GM12878 (cell line): ENCODE results near the gene METTL1.

Experiments used
- CEBPB ChIP-seq, 2 experiments: fragments of 150-350 bp in 1 of 2; IDR thresholded peaks; 2 replicates each; pipeline ENCODE4 v1.6.1; 2012 to 2014; ENCODE audit warnings: low read depth in 2 of 2, low read length in 2 of 2, borderline replicate concordance in 1 of 2, inconsistent platforms in 1 of 2
- CHD2 ChIP-seq: IDR thresholded peaks from 2 replicates; pipeline ENCODE4 v1.6.1; 2011; ENCODE audit warnings: low read depth, low read length, improper control_type of control experiment, borderline replicate concordance
- NFYA ChIP-seq: IDR thresholded peaks from 2 replicates; pipeline ENCODE4 v1.6.1; 2011; ENCODE audit warnings: low read depth, mild to moderate bottlenecking, low read length, improper control_type of control experiment, borderline replicate concordance
- NFYB ChIP-seq: IDR thresholded peaks from 2 replicates; pipeline ENCODE4 v1.6.1; 2011; ENCODE audit warnings: low read depth, mild to moderate bottlenecking, low read length, improper control_type of control experiment, moderate library complexity; ENCODE audit not compliant: insufficient read depth
- RAD21 ChIP-seq: IDR thresholded peaks from 2 replicates; pipeline ENCODE4 v1.6.1; 2011; ENCODE audit warnings: mild to moderate bottlenecking, low read depth, low read length, moderate library complexity; ENCODE audit not compliant: insufficient read depth
- SRF ChIP-seq, 2 experiments: IDR thresholded peaks; 2 replicates each; pipeline ENCODE4 v1.6.1; 2011; ENCODE audit warnings: low read depth in 2 of 2, low read length in 2 of 2, mild to moderate bottlenecking in 1 of 2, moderate library complexity in 1 of 2
- YBX1 ChIP-seq: fragments of 450-650 bp; IDR thresholded peaks from 2 replicates; pipeline ENCODE4 v1.6.1; 2016; ENCODE audit warnings: antibody characterized with exemption
- YY1 ChIP-seq: IDR thresholded peaks from 2 replicates; pipeline ENCODE4 v1.6.1; 2011; ENCODE audit warnings: low read depth, mild to moderate bottlenecking, low read length
- ZNF207 ChIP-seq: fragments of 450-650 bp; IDR thresholded peaks from 2 replicates; pipeline ENCODE4 v1.6.1; 2014; ENCODE audit warnings: antibody characterized with exemption, mild to moderate bottlenecking, borderline replicate concordance
- ZNF384 ChIP-seq: IDR thresholded peaks from 2 replicates; pipeline ENCODE4 v1.6.1; 2012; ENCODE audit warnings: low read depth, mild to moderate bottlenecking, low read length, improper control_type of control experiment, borderline replicate concordance
- ZNF687 ChIP-seq: fragments of 450-650 bp; IDR thresholded peaks from 2 replicates; pipeline ENCODE4 v1.6.1; 2017; ENCODE audit warnings: mild to moderate bottlenecking, moderate library complexity
- ZSCAN29 ChIP-seq: fragments of 450-650 bp; IDR thresholded peaks from 2 replicates; pipeline ENCODE4 v1.6.1; 2017; ENCODE audit warnings: mild to moderate bottlenecking, moderate library complexity
- TF ChIP-seq, protein P1 (sequence below): IDR thresholded peaks from 2 replicates; pipeline ENCODE4 v1.6.1; 2012; ENCODE audit warnings: mild to moderate bottlenecking, low read depth, low read length
- TF ChIP-seq, protein P2 (sequence below), 3 experiments: IDR thresholded peaks in 2 of 3; conservative IDR thresholded peaks in 1 of 3; 2 replicates each; pipeline ENCODE4 v1.5.1; 2011; ENCODE audit warnings: low read depth in 3 of 3, low read length in 3 of 3, mild to moderate bottlenecking in 3 of 3, control low read depth in 2 of 3, moderate library complexity in 2 of 3, inconsistent platforms in 1 of 3, mixed read lengths in 1 of 3; ENCODE audit not compliant: control insufficient read depth in 2 of 3, insufficient read depth in 1 of 3; ENCODE audit errors: extremely low read depth in 1 of 3

DNA sequence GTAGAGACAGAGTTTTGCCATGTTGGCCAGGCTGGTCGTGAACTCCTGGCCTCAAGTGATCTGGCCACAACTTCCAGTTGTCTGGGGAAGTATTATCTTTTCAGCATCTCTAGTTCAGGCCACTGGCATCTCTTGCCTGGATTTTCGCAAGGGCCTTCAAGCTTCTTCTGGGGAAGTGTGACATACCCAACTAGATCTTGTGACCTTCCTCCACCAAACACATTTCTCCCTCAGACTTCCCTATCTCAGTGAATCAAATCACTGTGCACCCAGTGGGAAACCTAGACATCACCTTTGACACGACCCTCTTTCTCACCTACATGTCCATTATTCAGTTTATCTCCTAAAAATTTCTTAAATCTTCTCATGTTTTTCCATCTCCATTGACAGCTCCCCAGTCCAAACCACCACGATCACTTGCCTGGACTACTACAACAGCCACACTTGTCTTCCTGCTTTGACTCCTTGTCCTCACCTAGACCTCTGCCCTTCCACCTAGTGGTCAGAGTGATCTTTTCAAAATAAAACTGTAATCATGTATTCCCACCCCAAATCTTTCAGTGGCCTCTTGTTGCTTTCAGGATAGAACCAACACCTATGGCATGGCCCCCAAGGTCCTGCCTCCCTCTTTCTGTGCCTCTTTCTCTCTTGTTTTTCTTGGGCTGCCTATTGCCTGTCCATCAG is 3.8 kb upstream of the METTL1 start:
- TF ChIP-seq ZNF207, result no peak
- TF ChIP-seq RAD21, result no peak
- TF ChIP-seq, protein P1, sequence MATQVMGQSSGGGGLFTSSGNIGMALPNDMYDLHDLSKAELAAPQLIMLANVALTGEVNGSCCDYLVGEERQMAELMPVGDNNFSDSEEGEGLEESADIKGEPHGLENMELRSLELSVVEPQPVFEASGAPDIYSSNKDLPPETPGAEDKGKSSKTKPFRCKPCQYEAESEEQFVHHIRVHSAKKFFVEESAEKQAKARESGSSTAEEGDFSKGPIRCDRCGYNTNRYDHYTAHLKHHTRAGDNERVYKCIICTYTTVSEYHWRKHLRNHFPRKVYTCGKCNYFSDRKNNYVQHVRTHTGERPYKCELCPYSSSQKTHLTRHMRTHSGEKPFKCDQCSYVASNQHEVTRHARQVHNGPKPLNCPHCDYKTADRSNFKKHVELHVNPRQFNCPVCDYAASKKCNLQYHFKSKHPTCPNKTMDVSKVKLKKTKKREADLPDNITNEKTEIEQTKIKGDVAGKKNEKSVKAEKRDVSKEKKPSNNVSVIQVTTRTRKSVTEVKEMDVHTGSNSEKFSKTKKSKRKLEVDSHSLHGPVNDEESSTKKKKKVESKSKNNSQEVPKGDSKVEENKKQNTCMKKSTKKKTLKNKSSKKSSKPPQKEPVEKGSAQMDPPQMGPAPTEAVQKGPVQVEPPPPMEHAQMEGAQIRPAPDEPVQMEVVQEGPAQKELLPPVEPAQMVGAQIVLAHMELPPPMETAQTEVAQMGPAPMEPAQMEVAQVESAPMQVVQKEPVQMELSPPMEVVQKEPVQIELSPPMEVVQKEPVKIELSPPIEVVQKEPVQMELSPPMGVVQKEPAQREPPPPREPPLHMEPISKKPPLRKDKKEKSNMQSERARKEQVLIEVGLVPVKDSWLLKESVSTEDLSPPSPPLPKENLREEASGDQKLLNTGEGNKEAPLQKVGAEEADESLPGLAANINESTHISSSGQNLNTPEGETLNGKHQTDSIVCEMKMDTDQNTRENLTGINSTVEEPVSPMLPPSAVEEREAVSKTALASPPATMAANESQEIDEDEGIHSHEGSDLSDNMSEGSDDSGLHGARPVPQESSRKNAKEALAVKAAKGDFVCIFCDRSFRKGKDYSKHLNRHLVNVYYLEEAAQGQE, result no peak
- TF ChIP-seq YBX1, result no peak
- TF ChIP-seq SRF (IDR thresholded peaks at IDR 0.05; ENCODE audit: low read depth in 2 of 2, low read length in 2 of 2), result no peak
- no peak for TF ChIP-seq ZSCAN29
- TF ChIP-seq, protein P2, sequence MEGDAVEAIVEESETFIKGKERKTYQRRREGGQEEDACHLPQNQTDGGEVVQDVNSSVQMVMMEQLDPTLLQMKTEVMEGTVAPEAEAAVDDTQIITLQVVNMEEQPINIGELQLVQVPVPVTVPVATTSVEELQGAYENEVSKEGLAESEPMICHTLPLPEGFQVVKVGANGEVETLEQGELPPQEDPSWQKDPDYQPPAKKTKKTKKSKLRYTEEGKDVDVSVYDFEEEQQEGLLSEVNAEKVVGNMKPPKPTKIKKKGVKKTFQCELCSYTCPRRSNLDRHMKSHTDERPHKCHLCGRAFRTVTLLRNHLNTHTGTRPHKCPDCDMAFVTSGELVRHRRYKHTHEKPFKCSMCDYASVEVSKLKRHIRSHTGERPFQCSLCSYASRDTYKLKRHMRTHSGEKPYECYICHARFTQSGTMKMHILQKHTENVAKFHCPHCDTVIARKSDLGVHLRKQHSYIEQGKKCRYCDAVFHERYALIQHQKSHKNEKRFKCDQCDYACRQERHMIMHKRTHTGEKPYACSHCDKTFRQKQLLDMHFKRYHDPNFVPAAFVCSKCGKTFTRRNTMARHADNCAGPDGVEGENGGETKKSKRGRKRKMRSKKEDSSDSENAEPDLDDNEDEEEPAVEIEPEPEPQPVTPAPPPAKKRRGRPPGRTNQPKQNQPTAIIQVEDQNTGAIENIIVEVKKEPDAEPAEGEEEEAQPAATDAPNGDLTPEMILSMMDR (IDR thresholded peaks at IDR 0.05 in 2 of 3, conservative IDR thresholded peaks at IDR 0.05 in 1 of 3; ENCODE audit: control insufficient read depth in 2 of 3, extremely low read depth in 1 of 3, insufficient read depth in 1 of 3, low read depth in 3 of 3, low read length in 3 of 3), result peak in 2 of 3 experiments; percentile 12 to 19; a peak in 3 of 6 replicates
- no peak for TF ChIP-seq ZNF384
- no peak for TF ChIP-seq CEBPB (IDR thresholded peaks at IDR 0.05; ENCODE audit: borderline replicate concordance in 1 of 2, low read depth in 2 of 2, low read length in 2 of 2)
- TF ChIP-seq YY1, result no peak
- no peak for TF ChIP-seq NFYA
- no peak for TF ChIP-seq NFYB
- TF ChIP-seq CHD2, result no peak
- no peak for TF ChIP-seq ZNF687
